PFSK-1 (cell line): ENCODE measurements around the gene STRN3.

Experiments
- POLR2AphosphoS5 ChIP-seq: IDR thresholded peaks from 2 replicates; pipeline ENCODE4 v1.6.1; 2012; ENCODE audit warnings: low read depth, mild to moderate bottlenecking, control low read depth, low read length, moderate library complexity
- TAF1 ChIP-seq: IDR thresholded peaks from 2 replicates; pipeline ENCODE4 v1.6.1; 2012; ENCODE audit warnings: low read length, control low read depth, borderline replicate concordance; ENCODE audit not compliant: insufficient read depth

- TF ChIP-seq TAF1 (no peak), POLR2AphosphoS5 (no peak)
Observed at GRCh38 chr14:30949651-30950050, 76.5 kb downstream of the STRN3 start.
